AG08396 (cell line): Measurements from ENCODE around the gene AQP9.
"Not testable (repeated sequence)": the region's sequence is repeated elsewhere in the genome, so short reads cannot be mapped to it uniquely, and the experiment has no call there.

Source experiments
- DNase-seq: peaks from one replicate; pipeline ENCODE4 v3.0.0; 2012; ENCODE audit warnings: low spot score, mixed read lengths

AQP9 gene, protein sequence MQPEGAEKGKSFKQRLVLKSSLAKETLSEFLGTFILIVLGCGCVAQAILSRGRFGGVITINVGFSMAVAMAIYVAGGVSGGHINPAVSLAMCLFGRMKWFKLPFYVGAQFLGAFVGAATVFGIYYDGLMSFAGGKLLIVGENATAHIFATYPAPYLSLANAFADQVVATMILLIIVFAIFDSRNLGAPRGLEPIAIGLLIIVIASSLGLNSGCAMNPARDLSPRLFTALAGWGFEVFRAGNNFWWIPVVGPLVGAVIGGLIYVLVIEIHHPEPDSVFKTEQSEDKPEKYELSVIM

DNA sequence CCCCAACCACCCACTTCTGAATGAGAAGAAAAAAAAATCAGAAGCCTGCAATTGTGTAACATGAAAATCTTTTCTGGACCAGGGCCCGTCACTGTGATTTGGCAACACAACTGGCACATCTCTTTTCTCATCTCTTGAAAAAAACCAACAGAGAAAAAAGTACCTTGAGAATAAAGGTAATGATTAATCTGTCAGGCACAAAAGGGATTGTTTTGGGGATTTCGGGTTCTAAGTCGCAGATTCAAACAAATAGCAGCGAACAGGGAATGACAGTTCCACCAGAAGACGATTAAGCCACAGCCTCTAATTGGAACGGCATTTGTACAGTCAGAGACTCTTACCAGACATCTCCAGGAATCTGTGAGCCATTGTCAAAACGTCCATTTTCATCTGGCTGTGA, at the start of gene AQP9:
TSS of gene AQP9 (plus strand) at position 276 of the 400 bp plus-strand sequence. CDS start 185 bp downstream, outside the sequence.
- DNase-seq: no peak

DNA sequence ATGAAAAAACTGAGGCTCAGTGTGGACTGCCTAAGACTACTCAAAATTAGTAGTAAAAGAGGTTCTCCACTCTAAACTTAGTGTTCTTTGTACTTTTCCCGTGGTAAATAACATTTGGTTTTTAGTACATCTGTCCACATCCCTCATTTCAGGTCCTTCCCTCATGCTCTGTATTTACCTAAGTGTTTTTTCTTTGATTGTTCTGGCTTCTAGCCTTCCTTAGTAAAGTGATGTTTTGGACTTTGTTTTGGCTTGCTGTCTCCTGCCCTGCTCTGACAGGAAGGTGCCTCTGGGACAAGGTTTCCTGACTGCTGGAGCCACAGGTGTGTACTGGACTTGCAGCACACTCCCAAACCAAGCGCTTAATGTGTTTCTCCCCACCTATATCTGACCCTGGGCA, 42.8 kb upstream of the AQP9 start:
- no peak for DNase-seq

DNA sequence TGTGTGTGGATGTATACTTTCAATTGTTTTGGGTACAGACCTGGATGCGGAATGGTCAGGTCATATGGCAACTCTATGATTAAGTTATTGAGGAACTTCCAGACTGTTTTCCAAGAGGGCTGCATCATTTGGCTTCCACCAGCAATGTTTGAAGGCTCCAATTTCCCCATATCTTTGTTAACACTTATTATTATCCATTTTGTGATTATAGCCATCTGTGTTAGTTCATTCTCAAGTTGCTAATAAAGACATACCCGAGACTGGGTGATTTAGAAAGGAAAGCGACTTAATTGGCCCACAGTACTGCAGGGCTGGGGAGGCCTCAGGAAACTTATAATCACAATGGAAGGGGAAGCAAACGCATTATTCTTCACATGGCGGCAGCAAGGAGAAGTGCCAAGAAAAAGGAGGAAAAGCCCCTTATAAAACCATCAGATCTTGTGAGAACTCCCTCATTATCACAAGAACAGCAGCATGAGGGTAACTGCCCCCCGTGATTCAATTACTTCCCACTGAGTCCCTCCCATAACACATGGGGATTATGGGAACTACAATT, 41.6 kb upstream of the AQP9 start:
- no peak for DNase-seq

DNA sequence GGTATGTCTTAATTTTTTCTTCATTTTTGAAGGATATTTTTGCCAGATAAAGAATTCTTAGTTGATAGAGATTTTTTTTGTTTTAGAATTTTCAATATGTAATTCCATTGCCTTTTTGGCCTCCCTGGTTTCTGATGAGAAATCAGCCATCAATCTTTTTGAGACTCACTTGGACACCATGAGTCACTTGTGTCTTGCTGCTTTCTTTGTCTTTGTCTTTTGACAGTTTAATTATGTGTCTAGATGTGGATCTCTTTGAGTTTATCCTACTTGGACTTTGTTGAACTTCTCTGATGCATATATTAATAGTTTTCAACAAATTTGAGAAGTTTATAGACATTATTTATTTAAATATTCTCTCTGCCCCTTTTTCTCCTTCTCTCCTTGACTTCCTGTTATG, 34.7 kb upstream of the AQP9 start:
- DNase-seq: no peak

DNA sequence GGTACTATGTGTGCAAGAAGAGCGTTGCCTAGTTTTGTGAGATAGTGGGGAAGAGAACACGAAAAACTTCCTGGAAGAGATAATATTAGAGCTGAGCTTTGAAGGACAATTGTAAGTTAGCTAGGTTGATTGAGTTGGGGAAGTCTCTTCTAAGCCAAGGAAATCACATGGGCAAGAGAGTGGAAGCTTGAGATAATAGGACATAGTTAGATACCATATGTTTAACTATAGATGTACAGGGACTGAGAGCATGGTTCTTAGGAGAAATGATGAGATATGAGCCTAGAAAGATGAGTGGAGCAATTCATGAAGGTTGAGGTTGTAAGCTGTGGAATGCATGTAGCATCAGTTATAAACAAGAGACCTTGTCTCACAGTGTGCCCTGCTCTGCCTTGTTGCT, 30.1 kb upstream of the AQP9 start:
- no peak for DNase-seq

DNA sequence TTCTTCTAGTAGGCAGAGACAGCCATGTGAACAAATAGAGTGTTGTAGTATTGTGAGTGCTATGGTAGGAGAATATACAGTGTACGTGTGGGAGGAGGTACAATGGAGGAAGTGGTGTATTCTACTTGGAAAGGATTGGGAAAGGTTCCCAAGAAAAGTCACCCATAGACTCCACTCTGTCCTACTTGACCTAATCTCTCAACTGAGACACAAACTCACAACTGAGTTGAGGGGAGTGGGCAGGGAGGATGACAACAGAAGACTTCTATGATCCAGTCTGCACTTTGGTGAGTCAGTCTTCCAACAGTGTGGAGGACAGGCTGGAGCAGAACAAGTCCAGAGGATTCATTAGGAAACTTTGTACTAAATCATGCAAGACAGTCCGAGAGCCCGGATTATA, 28.8 kb upstream of the AQP9 start:
- no peak for DNase-seq

DNA sequence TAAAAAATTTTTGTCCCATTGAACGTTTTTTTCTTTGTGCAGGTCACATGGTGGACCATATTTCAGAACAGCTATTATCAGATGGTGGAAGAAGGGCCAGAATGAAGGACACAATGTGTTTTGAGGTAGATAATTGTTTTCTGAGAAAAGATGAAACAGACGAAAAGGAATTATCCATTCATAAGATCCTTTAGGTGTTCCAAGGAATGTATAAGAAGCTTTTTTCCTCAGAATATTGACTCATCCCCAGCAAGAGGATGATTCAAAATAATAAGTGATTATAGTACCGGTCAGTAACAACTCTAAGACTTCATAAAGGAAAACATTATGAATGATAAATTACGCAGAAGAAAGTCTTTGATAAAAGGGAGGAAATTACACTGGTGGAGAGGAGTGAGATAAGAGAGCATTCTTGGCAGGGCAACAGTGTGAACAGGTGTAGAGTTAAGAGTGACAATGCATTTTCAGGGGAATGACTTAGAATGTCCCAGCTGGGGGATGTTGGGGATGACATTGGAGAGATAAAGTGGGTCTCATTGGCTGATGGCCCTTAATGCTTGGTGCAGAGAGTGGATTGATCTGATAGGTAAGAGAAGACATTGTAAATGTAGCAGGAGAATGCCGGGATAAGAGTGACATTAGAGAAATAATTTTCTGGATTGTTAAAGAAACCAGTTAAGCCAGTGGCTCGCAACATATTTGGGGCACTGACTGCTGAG, 27.0 kb upstream of the AQP9 start:
- no peak for DNase-seq

DNA sequence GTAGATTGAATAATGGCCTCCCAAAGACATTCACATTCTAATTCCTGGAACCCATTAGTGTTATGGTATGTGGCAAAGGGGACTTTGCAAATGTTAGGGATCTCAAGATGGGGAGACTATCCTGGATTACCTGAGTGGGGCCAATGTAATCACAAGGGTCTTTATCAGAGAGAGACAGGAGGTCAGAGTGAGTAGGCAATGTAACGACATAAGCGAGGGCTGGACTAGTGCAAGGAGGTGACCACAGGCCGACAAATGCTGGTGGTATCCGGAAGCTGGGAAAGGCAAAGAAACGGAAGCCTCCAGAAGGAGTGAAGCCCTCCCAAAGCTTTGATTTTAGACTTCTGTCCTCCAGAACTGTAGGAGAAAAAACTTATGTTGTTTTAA, 26.5 kb upstream of the AQP9 start:
- no peak for DNase-seq

DNA sequence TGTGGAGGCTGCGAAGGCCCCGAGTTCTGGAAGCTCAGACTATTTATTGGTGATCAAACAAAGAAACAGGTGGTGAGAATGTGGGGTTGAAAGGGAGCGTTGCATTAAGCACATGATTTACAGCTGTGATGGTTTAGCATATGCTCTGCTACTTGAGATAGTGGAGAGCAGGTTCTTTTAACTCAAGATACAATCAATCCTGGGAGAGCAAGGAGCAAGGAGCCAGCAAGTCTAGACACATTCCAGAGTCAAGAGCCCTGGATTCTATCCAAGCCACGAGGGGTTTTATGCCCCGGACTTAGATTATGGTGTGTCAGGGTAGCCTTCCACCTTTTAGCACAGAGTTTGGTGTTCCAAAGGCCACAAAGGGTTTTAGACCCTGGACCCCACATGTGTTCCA, 24.8 kb upstream of the AQP9 start:
- DNase-seq: not testable (repeated sequence)

DNA sequence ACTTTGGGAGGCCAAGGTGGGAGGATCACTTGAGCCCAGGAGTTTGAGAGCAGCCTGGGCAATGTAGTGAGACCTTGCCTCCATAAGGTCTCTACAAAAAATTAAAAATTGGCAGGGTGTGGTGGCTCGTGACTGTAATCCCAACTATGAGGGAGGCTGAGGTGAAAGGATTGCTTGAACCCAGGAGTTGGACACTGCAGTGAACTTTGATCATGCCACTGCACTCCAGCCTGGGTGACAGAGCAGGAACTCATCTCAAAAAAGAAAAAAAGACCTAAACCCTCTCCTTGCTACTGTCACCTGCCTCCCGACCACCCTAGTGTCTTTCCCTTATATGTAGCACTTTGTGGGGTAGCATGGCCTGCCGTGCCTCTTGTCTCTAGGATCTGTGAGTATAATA, 23.8 kb upstream of the AQP9 start:
- DNase-seq: no peak

DNA sequence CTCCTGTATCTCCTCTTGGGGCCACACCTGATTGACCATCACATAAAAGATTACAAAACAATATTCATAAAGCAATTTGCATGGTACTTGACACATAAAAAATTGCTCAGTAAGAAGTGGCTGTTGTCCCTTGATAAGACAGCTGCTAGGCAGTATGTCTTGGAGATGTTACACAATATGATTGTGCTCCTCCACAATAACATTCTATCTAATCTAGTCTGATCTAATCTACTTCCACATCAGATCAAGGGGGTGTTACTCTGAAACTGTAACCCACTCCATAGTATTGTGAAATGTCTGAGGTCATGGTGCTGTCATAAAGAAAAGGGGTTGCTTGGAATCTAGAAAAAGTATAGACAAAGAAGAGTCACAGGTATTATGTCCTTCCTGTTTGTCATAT, 23.4 kb upstream of the AQP9 start:
- no peak for DNase-seq

DNA sequence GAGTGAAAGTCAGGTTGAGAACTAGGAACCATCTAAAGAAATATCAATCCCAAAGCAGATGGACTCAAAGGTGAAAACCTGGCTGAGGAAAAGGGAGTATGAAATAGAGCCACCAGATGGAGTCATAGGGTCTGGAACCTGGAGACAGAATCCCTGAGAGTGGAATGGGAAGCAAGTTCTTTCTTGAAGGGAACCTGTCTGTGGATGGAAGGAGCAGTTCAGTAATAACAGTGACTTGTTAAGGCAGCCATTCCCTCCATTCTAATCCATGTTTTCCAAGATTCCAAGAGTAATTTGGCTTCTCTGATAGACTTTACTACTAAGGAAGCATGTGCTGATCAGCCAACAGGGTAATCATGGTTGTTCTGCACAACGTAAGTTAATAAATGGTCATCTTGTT, 22.5 kb upstream of the AQP9 start:
- DNase-seq: no peak

DNA sequence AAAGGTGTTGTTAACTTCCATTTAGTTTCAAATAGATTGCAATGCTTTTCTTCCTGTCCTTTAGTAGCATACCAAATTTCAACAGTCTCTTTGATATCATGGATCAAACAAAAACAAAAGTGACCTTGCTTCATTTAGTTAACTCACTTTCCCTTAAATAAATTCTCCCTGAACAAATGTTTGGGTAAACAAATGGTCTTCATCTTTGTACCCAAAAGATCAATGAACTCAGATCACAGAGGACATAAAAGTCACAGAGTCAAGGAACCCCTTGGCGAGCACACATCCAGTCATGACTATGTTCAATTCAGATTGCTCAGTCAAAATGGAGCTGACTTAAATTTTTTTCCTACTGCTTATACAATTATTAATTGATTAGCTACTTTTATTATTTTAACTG, 20.6 kb upstream of the AQP9 start:
- no peak for DNase-seq

DNA sequence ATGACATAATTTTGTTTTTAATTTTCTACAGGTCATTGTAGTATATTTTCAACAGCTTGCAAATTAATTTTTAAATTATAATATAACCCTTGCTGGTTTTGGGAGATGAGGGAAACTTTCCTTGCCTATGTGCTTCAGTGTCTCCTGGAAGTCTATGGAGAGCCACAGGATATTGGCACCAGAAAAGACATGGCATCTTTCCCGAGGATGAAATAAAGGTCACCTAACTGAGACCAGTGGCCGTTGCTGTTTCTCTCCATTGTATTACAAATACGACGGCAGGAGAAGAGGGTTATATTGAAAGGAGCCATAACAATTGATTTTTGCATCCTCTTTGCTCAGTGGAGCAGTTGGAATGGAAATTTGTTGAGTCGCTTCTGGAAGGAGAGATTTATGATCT, 19.9 kb upstream of the AQP9 start:
- DNase-seq: no peak

DNA sequence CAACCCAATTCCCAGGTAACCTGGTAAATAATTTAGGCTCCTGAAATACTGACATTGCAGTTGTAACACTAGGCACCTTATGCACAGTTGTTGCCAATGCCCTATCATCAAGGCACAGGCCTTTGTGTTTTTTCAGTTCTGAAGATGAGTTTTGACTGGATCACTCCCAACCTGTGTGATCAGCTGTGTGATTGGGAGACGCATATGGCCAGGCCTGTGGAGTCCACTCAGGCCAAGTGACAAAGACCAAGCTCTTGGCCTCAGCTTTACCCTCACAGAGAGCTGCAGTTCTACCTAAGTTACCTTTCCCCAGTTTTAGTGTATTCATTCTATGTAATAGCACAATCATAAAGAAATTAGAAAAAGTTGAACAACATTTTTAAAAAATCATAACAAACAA, 19.2 kb upstream of the AQP9 start:
- no peak for DNase-seq

DNA sequence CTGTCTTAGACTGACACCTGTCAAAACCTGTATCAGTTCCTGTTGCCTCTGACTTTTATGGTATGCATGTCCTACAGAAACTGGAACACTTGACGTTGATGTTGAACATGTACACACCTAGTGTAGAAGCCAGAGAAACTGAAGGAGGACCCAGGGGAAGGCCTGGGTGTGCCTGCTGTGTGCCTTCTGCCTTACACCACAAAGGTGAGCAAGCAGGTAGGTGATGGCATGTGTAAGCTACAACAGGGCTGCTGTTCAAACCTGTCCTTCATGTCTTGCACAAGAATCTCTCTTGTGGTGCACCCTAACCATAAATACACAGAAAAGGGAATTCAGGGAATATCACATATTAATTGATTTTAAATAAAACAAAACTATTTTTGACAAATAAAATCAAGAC, 13.6 kb upstream of the AQP9 start:
- DNase-seq: no peak

DNA sequence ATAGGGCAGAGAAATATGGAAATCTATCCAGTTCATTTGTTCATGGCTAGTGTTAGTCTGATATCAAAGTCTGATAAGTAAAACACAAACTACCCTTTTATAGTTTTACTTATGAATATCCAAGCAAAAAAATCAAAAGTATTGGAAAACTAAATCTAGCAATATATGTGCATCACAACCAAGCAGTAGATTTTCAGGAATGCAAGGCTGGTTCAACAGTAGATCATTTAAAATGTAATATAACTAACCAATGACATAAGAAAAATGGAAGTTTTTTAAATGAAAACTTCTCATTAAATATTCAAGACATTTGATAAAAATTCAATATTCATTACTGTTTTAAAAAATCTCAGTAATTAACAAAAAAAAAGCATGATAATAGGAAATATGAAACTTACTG, 12.8 kb upstream of the AQP9 start:
- no peak for DNase-seq

DNA sequence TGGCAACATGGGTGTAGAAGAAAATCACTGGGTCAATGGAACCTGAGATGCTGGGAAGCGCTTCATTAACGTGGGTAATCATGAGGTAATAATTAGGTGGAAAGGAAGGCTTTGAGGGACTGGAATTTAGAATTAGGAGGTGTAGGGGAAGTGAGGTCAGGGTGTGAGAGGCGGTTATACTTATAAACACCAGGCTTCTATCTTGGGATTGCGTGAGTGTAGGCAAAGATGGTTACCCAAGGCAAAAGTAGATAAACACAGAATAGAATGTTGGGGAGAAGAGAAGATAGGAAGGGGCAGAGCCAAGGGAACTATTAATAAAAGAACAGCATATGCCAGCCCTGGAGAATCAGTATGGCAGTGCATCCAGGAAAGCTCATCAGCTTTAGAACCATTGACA, 3.3 kb upstream of the AQP9 start:
- DNase-seq: no peak

DNA sequence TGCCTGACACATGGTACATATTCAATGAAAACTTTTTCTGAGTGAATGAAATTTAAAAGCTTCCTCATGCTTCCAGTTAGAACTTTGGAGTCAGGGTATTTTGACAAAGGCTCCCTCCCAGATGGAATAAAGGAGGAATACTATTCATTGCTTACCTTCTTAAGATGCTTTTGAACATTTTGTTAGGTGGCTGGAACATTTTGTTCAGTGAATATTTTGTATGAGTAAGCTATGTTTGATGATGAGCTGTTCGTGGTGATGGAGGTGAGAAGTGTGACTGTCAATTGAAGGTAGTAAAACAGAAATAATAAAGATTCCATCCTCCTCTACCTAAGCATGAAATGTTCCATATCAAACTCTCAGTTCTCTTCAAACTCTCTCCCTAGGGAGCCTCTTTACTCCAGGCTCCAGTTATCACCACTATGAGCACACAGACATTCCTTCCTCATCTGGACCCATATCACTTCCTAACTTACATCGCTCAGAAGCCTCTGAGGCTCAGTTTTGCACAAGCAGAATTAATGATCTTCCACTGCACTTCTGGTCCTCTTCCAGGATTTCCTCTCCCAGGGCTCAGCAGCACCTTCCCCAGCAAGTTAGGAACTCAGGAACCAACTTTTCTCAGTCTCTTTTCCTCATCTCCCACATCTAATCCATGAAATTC, 2.5 kb upstream of the AQP9 start:
- no peak for DNase-seq

DNA sequence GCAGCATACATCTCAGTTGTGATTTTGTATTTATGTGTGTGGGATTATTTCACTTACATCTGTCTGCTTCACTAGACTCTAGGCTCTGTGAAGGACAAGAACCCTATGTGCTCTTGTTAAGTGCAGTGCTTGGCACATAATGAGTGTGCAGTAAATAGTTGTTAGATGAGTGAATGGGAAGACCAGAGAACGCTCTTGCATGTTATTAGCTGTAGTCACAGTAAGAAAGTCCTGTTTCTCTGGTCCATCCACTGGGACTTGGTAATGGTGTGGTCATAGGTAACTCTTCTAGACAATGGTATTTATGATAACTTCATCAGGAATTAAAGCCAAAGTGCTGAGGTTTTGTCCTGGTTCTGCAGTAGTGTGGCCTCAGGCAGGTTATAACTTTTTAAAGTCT, 1.4 kb upstream of the AQP9 start:
- DNase-seq: no peak

DNA sequence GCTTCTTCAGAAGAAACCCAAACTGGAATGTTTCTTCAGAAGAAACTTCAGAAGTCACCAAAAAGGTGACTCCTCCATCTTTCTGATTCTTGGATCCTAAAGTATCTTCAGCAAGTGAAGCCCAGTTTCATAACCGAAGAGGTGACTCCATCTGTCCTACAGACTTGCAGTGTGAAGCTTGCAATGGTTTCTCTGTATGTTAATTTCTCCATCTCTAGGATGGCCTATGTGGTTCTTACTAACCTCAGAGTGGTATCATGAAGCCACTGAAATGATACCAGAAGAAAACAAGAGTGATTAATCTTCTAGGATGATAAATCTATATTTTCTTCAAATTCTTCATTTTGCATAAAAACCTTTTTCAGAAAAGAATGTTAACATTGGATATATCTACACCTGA, 495 bp upstream of the AQP9 start:
- no peak for DNase-seq

DNA sequence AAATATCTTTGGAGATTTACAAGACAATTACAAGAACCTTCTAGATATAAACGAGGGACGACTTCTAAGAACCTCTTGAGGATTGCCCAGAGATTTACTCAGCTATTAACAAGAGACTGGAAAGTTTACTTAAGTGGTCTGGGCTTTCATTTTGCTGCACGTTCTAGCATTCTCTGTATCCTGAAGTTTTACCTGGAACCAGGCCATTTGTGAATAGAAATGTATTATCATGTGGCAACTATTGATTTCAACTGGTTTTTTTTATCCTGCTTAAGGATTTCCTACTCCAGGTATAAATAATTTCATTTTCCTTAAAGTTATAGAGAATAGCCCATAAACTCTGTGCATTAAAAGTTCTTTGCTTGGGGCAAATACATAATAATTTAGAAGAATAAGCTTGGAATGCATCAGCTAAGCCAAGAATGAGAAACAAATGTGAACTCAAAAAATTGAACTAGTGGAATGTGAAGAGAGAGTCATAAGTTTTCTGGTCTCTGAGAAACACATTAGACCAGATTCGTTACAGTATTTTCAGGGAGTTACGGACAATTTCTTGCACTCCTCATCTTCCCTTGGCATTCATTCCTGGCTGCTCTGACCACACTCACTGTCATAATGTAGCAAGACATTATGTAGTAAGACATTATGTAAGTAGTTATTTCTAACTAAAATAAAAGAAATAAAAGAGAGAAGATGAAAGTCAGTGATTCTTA, 1.3 kb downstream of the AQP9 start:
- DNase-seq: no peak
